ENCODE measurements around the gene SP3. TPM values are rescaled to one million over a fixed set of nuclear protein-coding genes. Genes with fewer than 3 reads are reported as not detected.

Gene SP3
- total RNA-seq = 100 to 1,000 TPM; 145 to 166 TPM

- WGBS = under 1% methylated on average over 35 of the region's 52 CpGs
- peak; percentile 91 for TF ChIP-seq POLR2AphosphoS5 (IDR thresholded peaks at IDR 0.05)
- peak; percentile 93 for TF ChIP-seq POLR2A (IDR thresholded peaks at IDR 0.05)
- TF ChIP-seq CTCF (IDR thresholded peaks at IDR 0.05) = peak in 1 of 4 experiments; percentile 4
- Histone ChIP-seq H3K27ac (peak within 1 kb of the TSS; percentile 100), H3K36me3 (no peaks in the 10 kb centered on the region), H3K4me3 (peak within 1 kb of the TSS; percentile 99 to 100), H3K9me3 (no peaks in the 10 kb centered on the region), H3K27me3 (replicated peaks; ENCODE audit: insufficient read depth) (no peaks in the 10 kb centered on the region), H3K4me1 (replicated peaks) (peaks cover 5% of the 10 kb centered on the region)
- DNase-seq (ENCODE audit: low spot score) = peak; percentile 96
- intact Hi-C loops (cut with DNase I) = loop anchor here (2.0 to 5.0 kb wide), 3 partner anchors 47 to 377 kb away; no protein-coding TSS in a partner anchor
Measured at GRCh38 chr2:173965372-173966025, at the start of gene SP3. TSS of gene SP3 (minus strand) at chr2:173965373. CDS start at chr2:173965171, 202 bp downstream.

DNA sequence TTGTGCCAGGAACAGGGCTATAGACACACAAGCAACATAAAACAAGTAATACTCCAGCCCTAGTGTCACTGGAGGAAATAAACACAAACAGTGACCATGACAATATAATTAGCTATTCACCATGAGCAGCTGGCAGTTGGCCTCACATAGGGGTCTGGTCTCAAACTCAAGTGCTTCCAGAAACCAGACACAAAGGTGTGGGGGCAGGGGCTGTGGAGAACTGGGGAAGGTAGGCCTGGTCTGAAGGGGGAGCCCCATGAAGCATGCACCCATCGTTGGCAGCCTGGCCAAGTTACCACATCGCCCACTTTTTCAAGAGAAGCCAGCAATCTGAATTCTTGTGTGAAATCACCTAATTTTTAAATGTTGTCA lies 49.5 kb upstream of the SP3 start:
- DNase-seq (ENCODE audit: low spot score) = no peak
- no peaks in the 10 kb centered on the region for H3K36me3 ChIP-seq
- H3K9me3 ChIP-seq = no peaks in the 10 kb centered on the region
- H3K27ac ChIP-seq = no peak overlapping the region
- no peaks in the 10 kb centered on the region for H3K4me1 ChIP-seq (replicated peaks)
- intact Hi-C loops (cut with DNase I) = loop anchor here (5.0 kb wide), 1 partner anchor 47 kb away; the partner anchor contains the start of gene SP3
- no peak overlapping the region for H3K4me3 ChIP-seq
- TF ChIP-seq POLR2A (IDR thresholded peaks at IDR 0.05) (no peak), CTCF (IDR thresholded peaks at IDR 0.05) (no peak), POLR2AphosphoS5 (IDR thresholded peaks at IDR 0.05) (no peak)
- H3K27me3 ChIP-seq (replicated peaks; ENCODE audit: insufficient read depth) = no peaks in the 10 kb centered on the region
- 91% methylated on average over 2 of the region's 2 CpGs for WGBS

DNA sequence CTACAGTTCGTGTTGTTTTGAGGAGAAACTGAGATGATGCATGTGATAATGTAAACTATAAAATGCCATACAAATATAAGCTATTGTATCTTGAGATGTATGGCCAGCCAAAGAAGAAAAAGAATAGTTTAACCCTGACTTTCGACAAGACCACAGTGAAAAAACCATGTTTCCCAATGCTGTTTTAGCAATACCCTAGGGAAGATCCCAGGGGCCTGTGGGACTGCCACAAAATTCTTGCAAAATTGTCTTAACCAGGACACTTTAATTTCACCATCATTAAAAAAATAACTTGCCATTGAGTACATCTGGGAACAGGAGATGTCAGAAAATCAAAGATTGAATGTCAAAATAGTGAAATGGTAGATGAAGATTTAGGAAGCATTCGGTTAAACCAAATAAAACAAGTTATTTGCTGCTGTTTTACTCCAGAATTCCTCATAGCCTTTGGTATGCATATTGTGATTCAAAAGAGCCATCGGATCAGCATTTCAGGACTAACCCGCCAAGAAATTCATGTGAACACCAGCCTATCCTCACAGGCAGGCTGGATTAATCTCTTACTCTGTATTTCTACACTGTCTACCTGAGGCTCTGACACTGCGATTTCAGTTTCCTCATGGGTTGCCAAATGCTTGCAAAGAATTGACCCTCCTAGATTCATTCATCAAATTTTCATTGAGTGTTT lies 49.0 kb upstream of the SP3 start:
- TF ChIP-seq POLR2AphosphoS5 (IDR thresholded peaks at IDR 0.05) (no peak), POLR2A (IDR thresholded peaks at IDR 0.05) (no peak), CTCF (IDR thresholded peaks at IDR 0.05) (no peak)
- WGBS = 87% methylated on average over 6 of the region's 6 CpGs
- H3K36me3 ChIP-seq = no peaks in the 10 kb centered on the region
- H3K27me3 ChIP-seq (replicated peaks; ENCODE audit: insufficient read depth) = no peaks in the 10 kb centered on the region
- H3K4me3 ChIP-seq = no peak overlapping the region
- no peak for DNase-seq (ENCODE audit: low spot score)
- H3K4me1 ChIP-seq (replicated peaks) = no peaks in the 10 kb centered on the region
- H3K9me3 ChIP-seq = no peaks in the 10 kb centered on the region
- no peak overlapping the region for H3K27ac ChIP-seq
- intact Hi-C loops (cut with DNase I) = loop anchor here (5.0 kb wide), 1 partner anchor 47 kb away; the partner anchor contains the start of gene SP3

DNA sequence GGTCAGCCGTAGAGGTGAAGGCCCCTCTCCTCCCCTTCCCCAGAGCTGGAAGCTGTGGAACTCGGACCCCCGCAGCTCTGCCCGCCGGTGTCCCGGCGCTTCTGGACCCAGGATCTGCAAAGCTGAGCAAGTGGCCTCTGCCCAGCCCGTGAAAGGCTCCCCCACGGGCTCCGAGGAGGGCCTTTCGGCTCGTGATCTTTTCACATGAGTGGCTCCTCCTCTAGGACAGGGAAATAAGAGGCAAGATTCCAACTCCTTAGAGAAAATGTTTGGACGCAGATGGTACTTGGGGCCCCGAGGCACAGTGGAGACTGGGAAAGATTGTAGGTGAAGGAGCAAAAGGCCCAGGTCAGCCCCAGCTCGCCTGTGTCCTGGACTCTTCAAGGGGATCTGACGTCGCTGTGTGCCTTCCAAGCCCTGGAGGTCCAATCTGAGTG lies 48.2 kb upstream of the SP3 start:
- H3K36me3 ChIP-seq = no peaks in the 10 kb centered on the region
- no peaks in the 10 kb centered on the region for H3K4me1 ChIP-seq (replicated peaks)
- H3K27ac ChIP-seq = peak overlapping the region; percentile 85 to 89
- TF ChIP-seq POLR2AphosphoS5 (IDR thresholded peaks at IDR 0.05) (no peak), POLR2A (IDR thresholded peaks at IDR 0.05) (no peak), CTCF (IDR thresholded peaks at IDR 0.05) (no peak)
- H3K27me3 ChIP-seq (replicated peaks; ENCODE audit: insufficient read depth) = no peaks in the 10 kb centered on the region
- H3K4me3 ChIP-seq = peak overlapping the region; percentile 44 to 54
- no peaks in the 10 kb centered on the region for H3K9me3 ChIP-seq
- 21% methylated on average over 17 of the region's 17 CpGs for WGBS
- intact Hi-C loops (cut with DNase I) = loop anchor here (5.0 kb wide), 1 partner anchor 46 kb away; the partner anchor contains the start of gene SP3
- no peak for DNase-seq (ENCODE audit: low spot score)

Data from prostate gland (tissue), 2 donors.